ENCODE results near the gene LDAF1.

Gene LDAF1

DNA sequence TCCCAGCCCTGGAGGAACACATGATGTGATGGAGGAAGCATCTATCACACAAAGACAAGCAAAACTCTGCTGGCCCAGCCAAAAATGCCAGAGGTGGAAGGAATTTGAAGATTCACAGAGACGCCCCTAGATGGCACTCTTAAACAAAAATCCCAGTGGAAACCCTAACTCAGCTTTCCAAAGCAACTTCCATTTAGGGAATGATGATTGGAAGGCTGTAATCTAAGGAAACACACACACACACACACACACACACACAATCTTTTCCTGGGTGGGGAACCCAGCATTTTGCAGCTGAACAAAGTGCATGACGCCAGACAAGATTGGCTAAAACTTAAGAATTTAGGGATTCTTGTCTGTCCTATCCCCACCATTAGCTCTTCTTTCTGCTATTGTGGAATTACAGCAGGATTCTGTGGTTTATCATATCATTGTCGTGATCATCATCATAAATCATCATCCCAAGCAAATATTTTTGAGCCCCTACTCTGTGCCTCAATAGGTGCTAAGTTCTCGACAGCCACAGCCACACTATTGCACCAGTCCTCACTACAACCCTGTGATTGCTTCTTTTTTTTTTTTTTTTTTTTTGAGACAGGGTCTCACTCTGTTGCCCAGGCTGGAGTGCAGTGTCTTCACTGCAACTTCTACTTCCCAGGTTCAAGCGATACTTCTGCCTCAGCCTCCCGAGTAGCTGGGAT, 1.6 kb upstream of the LDAF1 start (continued):
- TF ChIP-seq, protein P1, sequence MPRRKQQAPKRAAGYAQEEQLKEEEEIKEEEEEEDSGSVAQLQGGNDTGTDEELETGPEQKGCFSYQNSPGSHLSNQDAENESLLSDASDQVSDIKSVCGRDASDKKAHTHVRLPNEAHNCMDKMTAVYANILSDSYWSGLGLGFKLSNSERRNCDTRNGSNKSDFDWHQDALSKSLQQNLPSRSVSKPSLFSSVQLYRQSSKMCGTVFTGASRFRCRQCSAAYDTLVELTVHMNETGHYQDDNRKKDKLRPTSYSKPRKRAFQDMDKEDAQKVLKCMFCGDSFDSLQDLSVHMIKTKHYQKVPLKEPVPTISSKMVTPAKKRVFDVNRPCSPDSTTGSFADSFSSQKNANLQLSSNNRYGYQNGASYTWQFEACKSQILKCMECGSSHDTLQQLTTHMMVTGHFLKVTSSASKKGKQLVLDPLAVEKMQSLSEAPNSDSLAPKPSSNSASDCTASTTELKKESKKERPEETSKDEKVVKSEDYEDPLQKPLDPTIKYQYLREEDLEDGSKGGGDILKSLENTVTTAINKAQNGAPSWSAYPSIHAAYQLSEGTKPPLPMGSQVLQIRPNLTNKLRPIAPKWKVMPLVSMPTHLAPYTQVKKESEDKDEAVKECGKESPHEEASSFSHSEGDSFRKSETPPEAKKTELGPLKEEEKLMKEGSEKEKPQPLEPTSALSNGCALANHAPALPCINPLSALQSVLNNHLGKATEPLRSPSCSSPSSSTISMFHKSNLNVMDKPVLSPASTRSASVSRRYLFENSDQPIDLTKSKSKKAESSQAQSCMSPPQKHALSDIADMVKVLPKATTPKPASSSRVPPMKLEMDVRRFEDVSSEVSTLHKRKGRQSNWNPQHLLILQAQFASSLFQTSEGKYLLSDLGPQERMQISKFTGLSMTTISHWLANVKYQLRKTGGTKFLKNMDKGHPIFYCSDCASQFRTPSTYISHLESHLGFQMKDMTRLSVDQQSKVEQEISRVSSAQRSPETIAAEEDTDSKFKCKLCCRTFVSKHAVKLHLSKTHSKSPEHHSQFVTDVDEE (CRISPR knock-in tag; IDR thresholded peaks at IDR 0.05) = no peak
- no peak for TF ChIP-seq RARB (CRISPR knock-in tag; IDR thresholded peaks at IDR 0.05)
- TF ChIP-seq ZNF8 (CRISPR knock-in tag; IDR thresholded peaks at IDR 0.05) = no peak
- TF ChIP-seq ZFP3 (CRISPR knock-in tag; IDR thresholded peaks at IDR 0.05) = no peak
- no peak for TF ChIP-seq CREB5 (CRISPR knock-in tag; IDR thresholded peaks at IDR 0.05; ENCODE audit: low read depth)
- TF ChIP-seq PATZ1 (CRISPR knock-in tag; IDR thresholded peaks at IDR 0.05; ENCODE audit: borderline replicate concordance) = no peak

- ATAC-seq = no peak
- TF ChIP-seq CSRNP3 (CRISPR knock-in tag; IDR thresholded peaks at IDR 0.05) (no peak), CSDC2 (CRISPR knock-in tag; IDR thresholded peaks at IDR 0.05) (no peak), GLIS3 (CRISPR knock-in tag; IDR thresholded peaks at IDR 0.05) (no peak), ISL1 (CRISPR knock-in tag; IDR thresholded peaks at IDR 0.05) (no peak), CREB5 (CRISPR knock-in tag; IDR thresholded peaks at IDR 0.05; ENCODE audit: low read depth) (no peak), ZFP3 (CRISPR knock-in tag; IDR thresholded peaks at IDR 0.05) (no peak), ZC3H10 (CRISPR knock-in tag; IDR thresholded peaks at IDR 0.05) (no peak), OSR1 (CRISPR knock-in tag; IDR thresholded peaks at IDR 0.05) (no peak), SNAI2 (CRISPR knock-in tag; IDR thresholded peaks at IDR 0.05) (no peak), ZNF8 (CRISPR knock-in tag; IDR thresholded peaks at IDR 0.05) (no peak), ZFP30 (CRISPR knock-in tag; IDR thresholded peaks at IDR 0.05) (no peak), TOX (CRISPR knock-in tag; IDR thresholded peaks at IDR 0.05; ENCODE audit: borderline replicate concordance) (no peak), ARNTL (CRISPR knock-in tag; IDR thresholded peaks at IDR 0.05; ENCODE audit: borderline replicate concordance, low read depth) (no peak), ESRRG (CRISPR knock-in tag; IDR thresholded peaks at IDR 0.05) (no peak), ZNF70 (CRISPR knock-in tag; IDR thresholded peaks at IDR 0.05) (no peak), TCF4 (CRISPR knock-in tag; IDR thresholded peaks at IDR 0.05; ENCODE audit: borderline replicate concordance) (no peak), ZNF565 (CRISPR knock-in tag; conservative IDR thresholded peaks at IDR 0.05; ENCODE audit: low read depth) (no peak)
- TF ChIP-seq, protein P1 (CRISPR knock-in tag; IDR thresholded peaks at IDR 0.05) = no peak
- TF ChIP-seq, protein P2, sequence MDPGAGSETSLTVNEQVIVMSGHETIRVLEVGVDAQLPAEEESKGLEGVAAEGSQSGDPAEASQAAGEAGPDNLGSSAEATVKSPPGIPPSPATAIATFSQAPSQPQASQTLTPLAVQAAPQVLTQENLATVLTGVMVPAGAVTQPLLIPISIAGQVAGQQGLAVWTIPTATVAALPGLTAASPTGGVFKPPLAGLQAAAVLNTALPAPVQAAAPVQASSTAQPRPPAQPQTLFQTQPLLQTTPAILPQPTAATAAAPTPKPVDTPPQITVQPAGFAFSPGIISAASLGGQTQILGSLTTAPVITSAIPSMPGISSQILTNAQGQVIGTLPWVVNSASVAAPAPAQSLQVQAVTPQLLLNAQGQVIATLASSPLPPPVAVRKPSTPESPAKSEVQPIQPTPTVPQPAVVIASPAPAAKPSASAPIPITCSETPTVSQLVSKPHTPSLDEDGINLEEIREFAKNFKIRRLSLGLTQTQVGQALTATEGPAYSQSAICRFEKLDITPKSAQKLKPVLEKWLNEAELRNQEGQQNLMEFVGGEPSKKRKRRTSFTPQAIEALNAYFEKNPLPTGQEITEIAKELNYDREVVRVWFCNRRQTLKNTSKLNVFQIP (CRISPR knock-in tag; IDR thresholded peaks at IDR 0.05; ENCODE audit: borderline replicate concordance, low read depth) = no peak
Measured at GRCh38 chr16:21157632-21158031, 842 bp upstream of the LDAF1 start.
